Mesenchymal stem cell (in vitro differentiated cells and primary cell): ENCODE results near the gene DFFB.

Experiments used
- DNase-seq: peaks from one replicate; pipeline ENCODE4 v3.0.0-alpha.2; 2013
- H2AFZ ChIP-seq: one replicate; pipeline ENCODE4 v1.6.1; 2013; ENCODE audit warnings: low read depth, mild to moderate bottlenecking, control low read depth, inconsistent platforms, low read length, moderate library complexity
- H2AK5ac ChIP-seq: 2 replicates; pipeline ENCODE4 v1.6.1; 2013; ENCODE audit warnings: low read length, moderate library complexity, mild to moderate bottlenecking, inconsistent platforms; ENCODE audit not compliant: severe bottlenecking
- H2BK120ac ChIP-seq: one replicate; pipeline ENCODE4 v1.6.1; 2013; ENCODE audit warnings: low read depth, mild to moderate bottlenecking, inconsistent platforms, low read length, moderate library complexity
- H2BK12ac ChIP-seq, 2 experiments: one replicate each; pipeline ENCODE4 v1.6.1; 2013; ENCODE audit warnings: inconsistent platforms in 2 of 2, low read length in 2 of 2, mild to moderate bottlenecking in 2 of 2, moderate library complexity in 2 of 2, control low read depth in 1 of 2
- H2BK15ac ChIP-seq: one replicate; pipeline ENCODE4 v1.6.1; 2013; ENCODE audit warnings: mild to moderate bottlenecking, low read depth, inconsistent platforms; ENCODE audit not compliant: poor library complexity, severe bottlenecking
- H2BK5ac ChIP-seq: 2 replicates; pipeline ENCODE4 v1.6.1; 2013; ENCODE audit warnings: low read depth, mild to moderate bottlenecking, low read length, control low read depth, inconsistent platforms; ENCODE audit not compliant: poor library complexity, severe bottlenecking
- H3K14ac ChIP-seq, 2 experiments: one replicate each; pipeline ENCODE4 v1.6.1; 2013; ENCODE audit warnings: inconsistent platforms in 2 of 2, low read length in 2 of 2, control low read depth in 1 of 2, mild to moderate bottlenecking in 1 of 2, moderate library complexity in 1 of 2
- H3K18ac ChIP-seq, 2 experiments: one replicate each; pipeline ENCODE4 v1.6.1; 2013; ENCODE audit warnings: inconsistent platforms in 2 of 2, low read length in 2 of 2, control low read depth in 1 of 2, low read depth in 1 of 2, mild to moderate bottlenecking in 1 of 2
- H3K23ac ChIP-seq, 2 experiments: one replicate each; pipeline ENCODE4 v1.6.1; 2013; ENCODE audit warnings: inconsistent platforms in 2 of 2, low read length in 2 of 2, mild to moderate bottlenecking in 2 of 2, moderate library complexity in 2 of 2, control low read depth in 1 of 2
- H3K27ac ChIP-seq: 2 replicates; pipeline ENCODE4 v1.5.1; 2013; ENCODE audit warnings: mild to moderate bottlenecking, moderate library complexity, low read length, control low read depth, inconsistent platforms; ENCODE audit not compliant: poor library complexity, severe bottlenecking
- H3K27me3 ChIP-seq, 2 experiments: 2 replicates each; pipeline versions ENCODE4 v1.6.1 to v1.7.0; 2013; ENCODE audit warnings: low read length in 2 of 2, mild to moderate bottlenecking in 2 of 2, moderate library complexity in 2 of 2, control low read depth in 1 of 2, inconsistent platforms in 1 of 2; ENCODE audit not compliant: control insufficient read depth in 1 of 2, insufficient read depth in 1 of 2
- H3K36me3 ChIP-seq, 2 experiments: 2 replicates each; pipeline versions ENCODE4 v1.6.1 to v1.7.0; 2013; ENCODE audit warnings: low read length in 2 of 2, control low read depth in 1 of 2, inconsistent platforms in 1 of 2, low read depth in 1 of 2, mild to moderate bottlenecking in 1 of 2; ENCODE audit not compliant: insufficient read depth in 2 of 2, control insufficient read depth in 1 of 2
- H3K4ac ChIP-seq, 2 experiments: one replicate each; pipeline ENCODE4 v1.6.1; 2013; ENCODE audit warnings: inconsistent platforms in 2 of 2, low read length in 2 of 2, mild to moderate bottlenecking in 2 of 2, moderate library complexity in 2 of 2, control low read depth in 1 of 2, low read depth in 1 of 2
- H3K4me1 ChIP-seq: 2 replicates; pipeline ENCODE4 v1.6.1; 2013; ENCODE audit warnings: low read depth, low read length, control low read depth; ENCODE audit not compliant: control insufficient read depth, insufficient read depth
- H3K4me2 ChIP-seq: 2 replicates; pipeline ENCODE4 v1.6.1; 2013; ENCODE audit warnings: low read length, mild to moderate bottlenecking, inconsistent platforms; ENCODE audit not compliant: poor library complexity, severe bottlenecking
- H3K4me3 ChIP-seq, 2 experiments: 2 replicates each; pipeline versions ENCODE4 v1.5.1 to v1.7.0; 2013; ENCODE audit warnings: low read length in 2 of 2, mild to moderate bottlenecking in 2 of 2, control low read depth in 1 of 2, low read depth in 1 of 2; ENCODE audit not compliant: insufficient read depth in 1 of 2
- H3K79me1 ChIP-seq: replicated peaks from 2 replicates; pipeline ENCODE4 v1.6.1; 2013; ENCODE audit warnings: mild to moderate bottlenecking, control low read depth, low read length, inconsistent platforms; ENCODE audit not compliant: poor library complexity, severe bottlenecking
- H3K9ac ChIP-seq: 2 replicates; pipeline ENCODE4 v1.7.0; 2013; ENCODE audit warnings: mild to moderate bottlenecking, low read length, moderate library complexity
- H3K9me3 ChIP-seq: 2 replicates; pipeline ENCODE4 v1.7.0; 2013; ENCODE audit warnings: mild to moderate bottlenecking, low read length; ENCODE audit not compliant: control insufficient read depth
- H4K8ac ChIP-seq: one replicate; pipeline ENCODE4 v1.6.1; 2013; ENCODE audit warnings: inconsistent platforms, mild to moderate bottlenecking, low read length, moderate library complexity
- H4K91ac ChIP-seq: one replicate; pipeline ENCODE4 v1.6.1; 2013; ENCODE audit warnings: mild to moderate bottlenecking, low read length, inconsistent platforms
- WGBS: methylation state at CpG from one replicate; pipeline ENCODE4 v1.1.7; 2013; ENCODE audit warnings: mixed read lengths; 5-methylcytosine and 5-hydroxymethylcytosine counted together

The DFFB gene

DNA sequence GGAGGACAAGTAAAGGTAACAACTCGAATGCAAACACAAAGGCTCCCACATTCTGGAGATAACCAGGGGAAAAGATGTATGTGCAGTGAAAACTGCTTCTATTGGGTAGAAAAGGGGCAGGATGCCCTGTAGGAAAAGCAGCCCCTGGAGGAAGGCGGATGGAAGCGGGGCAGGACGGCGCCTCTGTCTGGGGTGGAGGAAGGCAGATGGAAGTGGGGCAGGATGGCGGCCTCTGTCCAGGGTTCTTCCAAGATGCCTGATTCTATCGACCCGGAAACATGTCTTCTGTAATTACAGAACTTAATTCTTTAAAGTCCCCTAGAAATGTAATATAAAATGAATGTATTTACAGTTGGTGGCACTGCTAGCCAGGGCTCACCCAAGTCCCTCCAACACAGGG, 37.0 kb upstream of the DFFB start:
- H3K14ac ChIP-seq: no peak overlapping the region
- no peak overlapping the region for H3K23ac ChIP-seq
- H4K91ac ChIP-seq: no peak overlapping the region
- no peak overlapping the region for H3K4me3 ChIP-seq
- H2AFZ ChIP-seq: no peak overlapping the region
- H3K4me1 ChIP-seq: peaks cover 13% of the 10 kb centered on the region
- H2BK120ac ChIP-seq: no peak overlapping the region
- H2BK12ac ChIP-seq: no peak overlapping the region
- no peak overlapping the region for H3K4me2 ChIP-seq
- peaks cover 74 to 82% of the 10 kb centered on the region in 2 experiments for H3K36me3 ChIP-seq
- no peaks in the 10 kb centered on the region for H3K27me3 ChIP-seq
- H2BK15ac ChIP-seq: no peak overlapping the region
- no peak overlapping the region for H3K18ac ChIP-seq
- WGBS: 97% methylated on average over 5 of the region's 8 CpGs
- H3K4ac ChIP-seq: no peak overlapping the region
- H2BK5ac ChIP-seq: no peak overlapping the region
- no peak overlapping the region for H3K27ac ChIP-seq
- no peak overlapping the region for H2AK5ac ChIP-seq
- no peaks in the 10 kb centered on the region for H3K9me3 ChIP-seq
- H3K9ac ChIP-seq: no peak overlapping the region
- peaks cover 1% of the 10 kb centered on the region for H3K79me1 ChIP-seq
- no peak overlapping the region for H4K8ac ChIP-seq
- no peak for DNase-seq

DNA sequence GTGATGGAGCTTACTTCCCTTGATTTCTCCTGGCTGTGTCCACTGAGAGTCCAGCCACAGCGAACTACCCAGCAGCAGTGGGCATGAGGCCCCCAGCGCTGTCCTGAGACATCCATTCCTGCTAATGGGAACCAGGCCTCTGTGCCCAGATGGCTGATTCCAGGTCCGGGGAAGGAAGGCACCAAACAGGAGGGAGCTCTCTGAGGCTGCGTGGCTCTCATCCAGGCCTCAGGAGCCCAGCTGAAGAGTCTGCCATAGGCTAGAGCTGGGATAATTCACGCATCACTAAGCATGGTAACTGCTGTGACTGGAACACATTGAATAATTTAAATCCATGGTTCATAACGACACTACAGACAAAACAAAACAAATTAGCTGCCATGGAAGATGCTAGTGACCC, 36.3 kb upstream of the DFFB start:
- H3K36me3 ChIP-seq: peaks cover 74 to 82% of the 10 kb centered on the region in 2 experiments
- DNase-seq: no peak
- no peak overlapping the region for H2BK12ac ChIP-seq
- no peak overlapping the region for H2BK120ac ChIP-seq
- no peak overlapping the region for H2BK5ac ChIP-seq
- peaks cover 15% of the 10 kb centered on the region for H3K4me1 ChIP-seq
- no peak overlapping the region for H4K91ac ChIP-seq
- no peaks in the 10 kb centered on the region for H3K9me3 ChIP-seq
- no peak overlapping the region for H3K14ac ChIP-seq
- H2AFZ ChIP-seq: no peak overlapping the region
- no peak overlapping the region for H3K9ac ChIP-seq
- H3K23ac ChIP-seq: peak overlapping the region in 1 of 2 experiments; percentile 47
- no peak overlapping the region for H4K8ac ChIP-seq
- no peak overlapping the region for H3K18ac ChIP-seq
- no peak overlapping the region for H3K4ac ChIP-seq
- WGBS: 93% methylated on average over 6 of the region's 6 CpGs
- H3K79me1 ChIP-seq: peaks cover 1% of the 10 kb centered on the region
- H2BK15ac ChIP-seq: no peak overlapping the region
- no peak overlapping the region for H2AK5ac ChIP-seq
- H3K4me3 ChIP-seq: no peak overlapping the region
- no peaks in the 10 kb centered on the region for H3K27me3 ChIP-seq
- H3K27ac ChIP-seq: peak overlapping the region; percentile 28
- no peak overlapping the region for H3K4me2 ChIP-seq

DNA sequence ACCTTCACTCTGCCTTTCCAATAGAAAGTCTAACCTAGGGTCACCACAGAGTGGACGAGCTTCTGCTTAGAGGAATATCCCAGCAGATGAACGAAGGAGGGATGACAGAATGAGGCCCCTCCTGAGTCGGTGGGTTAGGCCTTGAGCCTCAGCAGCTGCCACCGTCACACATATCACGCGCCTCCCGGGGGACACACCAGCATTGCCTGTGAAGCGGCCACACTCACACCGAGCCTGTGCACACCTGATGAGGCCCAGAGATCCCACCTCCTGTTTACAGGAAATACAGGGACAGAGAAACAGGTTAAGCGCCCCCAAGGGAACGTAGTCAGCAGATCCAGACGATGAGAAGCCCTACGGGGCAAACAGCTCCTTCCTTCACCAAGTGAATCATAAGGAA, 35.8 kb upstream of the DFFB start:
- Histone ChIP-seq H2BK120ac (no peak overlapping the region), H3K27me3 (no peaks in the 10 kb centered on the region), H2AFZ (no peak overlapping the region), H3K18ac (no peak overlapping the region), H2BK5ac (no peak overlapping the region), H3K9me3 (no peaks in the 10 kb centered on the region), H3K79me1 (peaks cover 1% of the 10 kb centered on the region), H2BK12ac (no peak overlapping the region), H4K91ac (no peak overlapping the region), H4K8ac (no peak overlapping the region), H3K4ac (no peak overlapping the region), H3K23ac (no peak overlapping the region), H3K27ac (no peak overlapping the region), H2AK5ac (no peak overlapping the region), H3K4me1 (peaks cover 15% of the 10 kb centered on the region), H2BK15ac (no peak overlapping the region), H3K9ac (no peak overlapping the region), H3K36me3 (peaks cover 74 to 82% of the 10 kb centered on the region in 2 experiments), H3K4me3 (no peak overlapping the region), H3K14ac (no peak overlapping the region), H3K4me2 (no peak overlapping the region)
- DNase-seq: no peak
- WGBS: 93% methylated on average over 13 of the region's 13 CpGs

GRCh38 chr1:3821908-3822307, 35.4 kb upstream of the DFFB start:
- Histone ChIP-seq H3K4me3 (no peak overlapping the region), H3K9me3 (no peaks in the 10 kb centered on the region), H2BK5ac (no peak overlapping the region), H3K4me2 (no peak overlapping the region), H3K27me3 (no peaks in the 10 kb centered on the region), H3K23ac (no peak overlapping the region), H2BK120ac (no peak overlapping the region), H3K9ac (no peak overlapping the region), H3K36me3 (peaks cover 74 to 84% of the 10 kb centered on the region in 2 experiments), H2BK12ac (no peak overlapping the region), H4K8ac (no peak overlapping the region), H4K91ac (no peak overlapping the region), H3K14ac (no peak overlapping the region), H3K79me1 (peaks cover 1% of the 10 kb centered on the region), H2BK15ac (no peak overlapping the region), H3K4ac (no peak overlapping the region), H2AFZ (no peak overlapping the region), H3K4me1 (peaks cover 15% of the 10 kb centered on the region), H3K18ac (no peak overlapping the region), H3K27ac (no peak overlapping the region), H2AK5ac (no peak overlapping the region)
- WGBS: 97% methylated on average over 15 of the region's 15 CpGs
- no peak for DNase-seq
